HG03060 (cell line): ENCODE measurements around the gene PMIS2.
A peak's percentile ranks its signal among the peaks of the same experiment; 100 is the strongest.
"Not testable (repeated sequence)": the region's sequence is repeated elsewhere in the genome, so short reads cannot be mapped to it uniquely, and the experiment has no call there.

ENCODE experiments used
- ATAC-seq: cut with Tn5 transposase; IDR thresholded peaks from one replicate; pipeline ENCODE4 v1.9.1; 2021; ENCODE audit warnings: low read depth, moderate number of reproducible peaks; ENCODE audit not compliant: unreplicated experiment

PMIS2 gene

GRCh38 chr19:35587321-35587720 lies 1.3 kb downstream of the PMIS2 start:
- ATAC-seq, result no peak

GRCh38 chr19:35590875-35591274 lies 4.9 kb downstream of the PMIS2 start:
- ATAC-seq, result no peak

GRCh38 chr19:35592226-35592625 lies 6.3 kb downstream of the PMIS2 start:
- no peak for ATAC-seq

- not testable (repeated sequence) for ATAC-seq
Observed at GRCh38 chr19:35595026-35595425, 9.1 kb downstream of the PMIS2 start.

GRCh38 chr19:35595928-35596327 lies 10.0 kb downstream of the PMIS2 start:
- ATAC-seq, result no peak

- no peak for ATAC-seq
Observed at GRCh38 chr19:35596366-35596999, 10.5 kb downstream of the PMIS2 start.

- ATAC-seq, result no peak
Observed at GRCh38 chr19:35601971-35602370, 16.0 kb downstream of the PMIS2 start.

GRCh38 chr19:35604436-35604835 lies 18.5 kb downstream of the PMIS2 start:
- not testable (repeated sequence) for ATAC-seq

GRCh38 chr19:35607170-35607569 lies 21.2 kb downstream of the PMIS2 start:
- ATAC-seq, result not testable (repeated sequence)

- no peak for ATAC-seq
Observed at GRCh38 chr19:35607661-35608060, 21.7 kb downstream of the PMIS2 start.

GRCh38 chr19:35608251-35608650 lies 22.3 kb downstream of the PMIS2 start:
- ATAC-seq, result no peak

- no peak for ATAC-seq
Observed at GRCh38 chr19:35609851-35610353, 23.9 kb downstream of the PMIS2 start.

- ATAC-seq, result no peak
Observed at GRCh38 chr19:35612224-35612558, 26.2 kb downstream of the PMIS2 start.

- peak; percentile 71 for ATAC-seq
Observed at GRCh38 chr19:35612559-35613321, 26.8 kb downstream of the PMIS2 start, which contains the start of gene HAUS5. HAUS5 (plus strand) TSS chr19:35612735; CDS start chr19:35612795, 60 bp downstream.

GRCh38 chr19:35613574-35613973 lies 27.6 kb downstream of the PMIS2 start:
- no peak for ATAC-seq

- no peak for ATAC-seq
Observed at GRCh38 chr19:35615036-35615435, 29.1 kb downstream of the PMIS2 start.

- ATAC-seq, result no peak
Observed at GRCh38 chr19:35618857-35619256, 32.9 kb downstream of the PMIS2 start.

- no peak for ATAC-seq
Observed at GRCh38 chr19:35619290-35619923, 33.4 kb downstream of the PMIS2 start.

- ATAC-seq, result no peak
Observed at GRCh38 chr19:35620001-35620400, 34.0 kb downstream of the PMIS2 start.

GRCh38 chr19:35621708-35622107 lies 35.7 kb downstream of the PMIS2 start:
- ATAC-seq, result no peak

- no peak for ATAC-seq
Observed at GRCh38 chr19:35622750-35623149, 36.8 kb downstream of the PMIS2 start.
